Fibroblast of skin of scalp (primary cell): ENCODE measurements around the gene CHAC2. TPM values are rescaled to one million over a fixed set of nuclear protein-coding genes. Genes with fewer than 3 reads are reported as not detected.
"Not testable (repeated sequence)": the region's sequence is repeated elsewhere in the genome, so short reads cannot be mapped to it uniquely, and the experiment has no call there.

ENCODE experiments used
- DNase-seq: peaks from one replicate; pipeline ENCODE4 v3.0.0-alpha.2; 2013
- polyA plus RNA-seq, 2 experiments: library from polyadenylated mRNA; unstranded; fragments of 120-200 nt; gene quantifications; one replicate each; pipeline ENCODE4 v1.2.1, GENCODE V29; 2013; ENCODE audit not compliant: insufficient read length in 2 of 2

The CHAC2 gene
- polyA plus RNA-seq (2013, experiment 1 of 2; ENCODE audit: insufficient read length), result 3.1 TPM
- polyA plus RNA-seq (2013, experiment 2 of 2; ENCODE audit: insufficient read length), result 3.1 TPM

- DNase-seq, result peak; percentile 81
Observed at GRCh38 chr2:53767405-53768241, at the start of gene CHAC2. Gene CHAC2, plus strand, starts transcription at chr2:53767804. Its CDS starts 83 bp downstream, at chr2:53767887.

GRCh38 chr2:53720944-53721343 is 46.7 kb upstream of the CHAC2 start:
- DNase-seq, result not testable (repeated sequence)

- DNase-seq, result peak; percentile 65
Observed at GRCh38 chr2:53724536-53724935, 43.1 kb upstream of the CHAC2 start.

- DNase-seq, result no peak
Observed at GRCh38 chr2:53725662-53726061, 41.9 kb upstream of the CHAC2 start.

GRCh38 chr2:53727921-53728320 is 39.7 kb upstream of the CHAC2 start:
- DNase-seq, result no peak

GRCh38 chr2:53729143-53729762 is 38.4 kb upstream of the CHAC2 start:
- no peak for DNase-seq

GRCh38 chr2:53737091-53737490 is 30.5 kb upstream of the CHAC2 start:
- no peak for DNase-seq

- no peak for DNase-seq
Observed at GRCh38 chr2:53739032-53739431, 28.6 kb upstream of the CHAC2 start.

GRCh38 chr2:53740170-53740569 is 27.4 kb upstream of the CHAC2 start:
- DNase-seq, result peak; percentile 52

- peak; percentile 46 for DNase-seq
Observed at GRCh38 chr2:53744395-53745065, 23.1 kb upstream of the CHAC2 start.

- no peak for DNase-seq
Observed at GRCh38 chr2:53750041-53750768, 17.4 kb upstream of the CHAC2 start.

- peak; percentile 8 for DNase-seq
Observed at GRCh38 chr2:53751728-53752127, 15.9 kb upstream of the CHAC2 start.

- DNase-seq, result no peak
Observed at GRCh38 chr2:53752385-53752784, 15.2 kb upstream of the CHAC2 start.

GRCh38 chr2:53753041-53753440 is 14.6 kb upstream of the CHAC2 start:
- DNase-seq, result no peak

- no peak for DNase-seq
Observed at GRCh38 chr2:53755121-53755520, 12.5 kb upstream of the CHAC2 start.

- DNase-seq, result no peak
Observed at GRCh38 chr2:53756644-53757043, 11.0 kb upstream of the CHAC2 start.

- DNase-seq, result not testable (repeated sequence)
Observed at GRCh38 chr2:53757206-53757605, 10.4 kb upstream of the CHAC2 start.

GRCh38 chr2:53765767-53766166 is 1.8 kb upstream of the CHAC2 start:
- DNase-seq, result no peak

GRCh38 chr2:53768242-53768542 is 588 bp downstream of the CHAC2 start:
- DNase-seq, result peak; percentile 40

GRCh38 chr2:53769318-53769945 is 1.8 kb downstream of the CHAC2 start:
- no peak for DNase-seq

GRCh38 chr2:53770264-53770663 is 2.7 kb downstream of the CHAC2 start:
- no peak for DNase-seq

GRCh38 chr2:53777134-53777533 is 9.5 kb downstream of the CHAC2 start:
- DNase-seq, result no peak
